ENCODE results near the gene DYNC2LI1.

Gene DYNC2LI1

GRCh38 chr2:43812947-43813346 lies 39.1 kb downstream of the DYNC2LI1 start:
- in situ Hi-C loops (cut with MboI; ENCODE audit: low sequenced_read_pairs), result no loop called here

GRCh38 chr2:43814711-43815110 lies 40.9 kb downstream of the DYNC2LI1 start:
- in situ Hi-C loops (cut with MboI; ENCODE audit: low sequenced_read_pairs), result no loop called here

DNA sequence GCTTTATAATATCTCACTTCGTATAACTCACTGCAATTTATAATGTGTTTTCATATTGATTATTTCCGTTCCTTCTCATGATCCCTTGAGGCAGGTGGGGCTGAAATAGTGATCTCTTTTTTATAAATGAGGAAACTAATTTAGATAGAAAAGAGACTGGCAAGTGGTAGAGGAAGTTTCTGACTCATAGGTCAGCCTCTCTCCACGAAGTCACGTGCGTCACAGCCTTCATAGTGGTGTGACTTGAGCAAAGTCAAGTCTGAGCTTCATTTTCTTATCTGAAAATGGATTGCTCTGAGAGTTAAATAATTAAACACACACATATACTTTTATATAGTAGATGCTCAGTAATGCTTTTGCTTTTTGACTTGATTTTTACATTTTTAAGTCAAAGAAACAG lies 44.9 kb downstream of the DYNC2LI1 start:
- in situ Hi-C loops (cut with MboI; ENCODE audit: low sequenced_read_pairs), result no loop called here

- in situ Hi-C loops (cut with MboI; ENCODE audit: low sequenced_read_pairs), result no loop called here
Measured at GRCh38 chr2:43819491-43820163, 45.8 kb downstream of the DYNC2LI1 start.

- in situ Hi-C loops (cut with MboI; ENCODE audit: low sequenced_read_pairs), result no loop called here
Measured at GRCh38 chr2:43822839-43823238, 49.0 kb downstream of the DYNC2LI1 start.

GRCh38 chr2:43823751-43824150 lies 49.9 kb downstream of the DYNC2LI1 start:
- in situ Hi-C loops (cut with MboI; ENCODE audit: low sequenced_read_pairs), result no loop called here

DNA sequence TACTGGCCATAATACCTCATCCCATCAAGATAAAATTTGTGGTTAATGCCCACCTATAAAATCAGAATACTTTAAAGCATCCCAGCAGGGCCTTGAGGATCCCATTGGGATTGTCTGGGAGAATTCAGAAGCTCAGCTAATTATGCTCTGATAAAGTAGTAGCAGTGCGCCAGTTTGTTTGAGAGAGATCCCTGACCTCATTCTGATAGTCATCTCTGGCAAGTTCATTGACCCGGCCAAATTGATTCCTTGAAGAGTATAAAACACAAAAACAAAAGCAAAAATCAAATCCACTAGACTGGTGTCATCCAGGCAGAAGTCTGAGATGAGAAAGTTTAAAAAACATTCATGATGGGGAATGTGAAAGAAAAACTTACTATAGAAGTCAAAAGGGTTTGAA lies 50.7 kb downstream of the DYNC2LI1 start:
- in situ Hi-C loops (cut with MboI; ENCODE audit: low sequenced_read_pairs), result no loop called here

- in situ Hi-C loops (cut with MboI; ENCODE audit: low sequenced_read_pairs), result no loop called here
Measured at GRCh38 chr2:43824951-43825493, 51.2 kb downstream of the DYNC2LI1 start.

- in situ Hi-C loops (cut with MboI; ENCODE audit: low sequenced_read_pairs), result no loop called here
Measured at GRCh38 chr2:43825841-43826240, 52.0 kb downstream of the DYNC2LI1 start.

DNA sequence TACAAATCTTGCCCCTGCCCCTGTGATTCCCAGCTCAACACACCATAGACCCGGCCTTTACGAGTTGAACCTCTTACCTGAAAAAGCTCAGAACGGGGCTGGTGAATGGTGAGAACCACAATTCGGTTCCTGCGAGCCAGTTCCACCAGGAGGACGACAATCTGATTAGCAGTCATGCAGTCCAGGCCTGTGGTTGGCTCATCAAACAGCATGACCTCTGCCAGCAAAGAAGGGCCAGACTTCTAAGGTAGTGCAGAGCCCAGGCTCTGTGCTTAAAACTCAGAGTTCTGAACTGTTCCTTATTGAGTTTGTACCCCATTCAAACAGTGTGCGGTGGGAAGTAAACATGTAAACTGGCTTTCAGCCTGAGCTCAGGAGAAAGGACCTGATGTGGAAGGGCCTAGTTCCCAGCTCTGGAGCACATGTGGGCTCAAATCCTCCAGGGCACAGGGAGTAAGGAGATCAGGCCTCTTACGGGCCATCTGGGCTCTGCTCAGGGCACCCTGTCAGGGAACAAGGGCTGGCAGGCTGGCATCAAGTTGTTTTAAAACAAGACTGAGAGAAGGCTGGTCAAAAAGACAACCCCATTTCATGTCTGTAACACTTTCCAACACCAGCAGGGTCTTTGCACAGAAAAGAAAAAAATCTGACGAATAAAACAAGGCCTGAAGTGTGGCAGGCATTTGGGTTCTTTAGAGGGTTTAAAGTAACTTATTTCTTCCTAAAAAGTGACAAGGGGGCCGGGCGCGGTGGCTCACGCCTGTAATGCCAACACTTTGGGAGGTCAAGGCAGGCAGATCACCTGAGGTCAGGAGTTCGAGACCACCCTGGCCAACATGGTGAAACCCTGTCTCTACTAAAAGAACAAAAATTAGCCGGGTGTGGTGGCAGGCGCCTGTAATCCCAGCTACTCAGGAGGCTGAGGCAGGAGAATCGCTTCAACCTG lies 52.7 kb downstream of the DYNC2LI1 start:
- in situ Hi-C loops (cut with MboI; ENCODE audit: low sequenced_read_pairs), result no loop called here

GRCh38 chr2:43831543-43832294 lies 57.9 kb downstream of the DYNC2LI1 start:
- in situ Hi-C loops (cut with MboI; ENCODE audit: low sequenced_read_pairs), result no loop called here

DNA sequence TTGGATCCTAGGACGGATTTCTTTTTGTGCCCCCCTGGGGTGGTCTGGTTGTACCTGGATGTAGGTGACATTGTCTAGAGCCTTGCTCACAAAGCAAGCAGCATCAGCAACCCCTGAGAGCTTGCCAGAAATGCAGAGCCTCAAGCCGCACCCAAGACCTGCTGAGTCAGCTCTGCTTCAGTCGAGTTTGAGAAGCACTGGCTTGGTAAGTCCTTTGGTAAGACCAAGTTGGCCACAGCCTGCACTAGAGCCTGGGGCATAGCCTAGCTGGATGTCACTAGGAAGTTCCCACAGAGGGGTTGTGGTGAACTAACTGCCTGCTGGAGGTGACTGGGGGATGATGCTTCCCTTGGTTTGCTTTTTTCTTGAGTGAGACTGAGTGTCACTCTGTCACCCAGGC lies 58.6 kb downstream of the DYNC2LI1 start:
- in situ Hi-C loops (cut with MboI; ENCODE audit: low sequenced_read_pairs), result no loop called here

DNA sequence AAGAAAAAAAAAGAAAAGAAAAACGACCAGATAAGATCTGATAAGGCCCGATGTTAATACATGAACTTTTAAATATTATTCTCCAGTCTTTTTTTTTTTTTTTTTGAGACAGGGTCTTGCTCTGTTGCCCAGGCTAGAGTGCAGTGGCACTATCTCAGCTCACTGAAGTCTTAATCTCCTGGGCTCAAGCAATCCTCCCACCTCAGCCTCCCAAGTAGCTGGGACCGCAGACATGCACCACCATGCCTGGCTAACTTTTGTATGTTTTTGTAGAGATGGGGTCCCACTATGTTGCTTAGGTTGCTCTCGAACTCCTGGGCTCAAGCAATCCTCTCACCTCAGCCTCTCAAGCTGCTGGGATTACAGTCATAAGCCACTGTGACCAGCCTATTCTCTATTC lies 63.2 kb downstream of the DYNC2LI1 start:
- in situ Hi-C loops (cut with MboI; ENCODE audit: low sequenced_read_pairs), result no loop called here

GRCh38 chr2:43837831-43838559 lies 64.2 kb downstream of the DYNC2LI1 start:
- in situ Hi-C loops (cut with MboI; ENCODE audit: low sequenced_read_pairs), result no loop called here

DNA sequence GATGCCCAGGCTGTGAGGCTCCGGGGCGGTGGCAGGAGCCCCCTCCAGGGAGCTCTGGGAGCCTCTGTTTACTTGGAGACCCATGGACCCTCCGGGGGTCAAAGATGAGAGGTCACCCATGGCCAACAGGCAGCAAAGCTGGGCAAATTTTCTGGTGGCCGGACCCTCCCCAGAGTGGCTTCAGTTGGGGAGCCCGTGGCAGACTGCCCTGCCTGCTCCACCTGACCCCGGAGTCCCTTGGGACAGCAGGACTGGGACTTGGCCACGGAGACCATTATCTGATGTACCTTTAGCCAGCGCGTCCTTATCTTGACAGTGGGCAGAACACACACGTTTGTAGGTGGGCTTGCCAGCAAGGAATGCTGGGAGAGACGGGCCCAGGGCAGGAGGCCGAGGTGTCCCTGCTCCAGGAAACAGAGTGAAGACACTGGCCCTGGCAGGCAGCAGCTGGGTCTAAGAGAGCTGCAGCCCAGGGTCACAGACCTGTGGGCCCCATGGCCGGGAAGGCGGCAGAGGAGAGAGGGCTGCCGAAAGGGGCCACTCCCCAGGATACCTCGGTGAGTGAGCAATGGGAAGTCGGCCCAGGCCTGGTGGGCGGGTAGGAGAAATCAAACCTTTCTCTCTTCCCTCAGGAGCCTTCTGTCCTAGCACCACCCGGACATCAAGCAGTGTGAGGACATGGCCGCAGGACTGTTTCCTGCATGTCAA lies 64.9 kb downstream of the DYNC2LI1 start, which contains the start of the genes ABCG5 and ABCG8:
TSS of gene ABCG5 (minus strand) at position 280 of the 708 bp plus-strand sequence. CDS start at position 120, 160 bp downstream.
TSS of gene ABCG8 (plus strand) at position 412 of the 708 bp plus-strand sequence. CDS start at position 495, 83 bp downstream.
- in situ Hi-C loops (cut with MboI; ENCODE audit: low sequenced_read_pairs), result no loop called here

DNA sequence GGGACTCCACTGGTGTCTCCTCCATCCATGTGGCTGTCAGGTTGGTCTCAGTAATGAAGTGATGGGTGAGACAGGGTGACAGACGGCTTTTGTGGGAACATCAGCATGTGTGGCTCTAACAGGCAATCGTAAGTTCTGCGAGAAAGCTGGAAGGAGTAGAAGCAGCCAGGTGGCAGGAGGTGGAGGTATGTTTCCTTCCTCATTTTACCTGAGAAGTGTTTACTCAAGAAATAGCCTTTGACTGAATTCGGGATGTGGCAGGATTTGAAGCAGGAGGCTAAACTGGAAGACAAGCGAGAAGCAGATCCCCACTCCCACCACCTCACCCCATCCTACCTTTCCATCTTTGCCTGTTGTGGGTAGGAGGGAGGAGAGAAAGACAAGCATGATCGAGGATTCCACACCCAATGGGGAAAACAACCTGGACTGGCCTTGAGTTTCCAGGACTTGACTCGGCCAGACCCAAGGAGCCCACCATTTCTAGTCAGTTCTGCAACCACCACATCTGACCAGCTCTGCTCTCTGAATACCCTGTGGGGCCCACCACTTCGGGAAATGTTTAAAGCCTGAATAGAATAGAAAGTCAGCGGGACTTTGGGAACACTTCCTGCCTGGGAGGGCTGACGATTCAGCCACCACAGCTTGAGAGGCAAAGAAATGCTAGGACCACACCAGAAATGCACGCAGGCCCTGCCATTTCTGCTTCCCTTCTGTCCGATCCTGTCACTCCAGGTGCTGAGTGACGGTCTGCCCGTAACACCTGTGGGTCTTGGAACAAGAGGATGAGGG lies 66.1 kb downstream of the DYNC2LI1 start:
- in situ Hi-C loops (cut with MboI; ENCODE audit: low sequenced_read_pairs), result no loop called here

DNA sequence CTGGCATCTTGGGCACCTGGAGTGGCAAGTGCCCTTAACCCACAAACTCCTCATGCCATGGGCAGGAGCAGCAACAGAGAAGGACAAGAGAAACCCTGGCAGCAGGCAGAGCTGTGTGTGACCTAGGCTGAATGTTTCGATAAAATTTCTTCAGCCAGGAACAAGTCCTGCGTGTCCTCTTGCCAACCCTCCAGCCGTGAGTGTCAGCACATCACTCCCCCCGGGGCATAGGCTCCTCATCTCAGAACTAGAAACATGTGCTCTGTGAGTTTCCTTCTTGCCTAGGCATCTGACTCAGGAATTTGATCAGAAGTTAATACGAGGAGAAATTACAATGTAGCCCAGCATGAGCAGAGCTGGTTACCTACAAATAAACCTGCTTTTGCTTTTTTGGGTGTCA lies 67.1 kb downstream of the DYNC2LI1 start:
- in situ Hi-C loops (cut with MboI; ENCODE audit: low sequenced_read_pairs), result no loop called here

GRCh38 chr2:43841949-43842865 lies 68.4 kb downstream of the DYNC2LI1 start:
- in situ Hi-C loops (cut with MboI; ENCODE audit: low sequenced_read_pairs), result no loop called here
